SK-MEL-5 (cell line): ENCODE data around the gene ODR4. TPM values are rescaled to one million over a fixed set of nuclear protein-coding genes. Genes with fewer than 3 reads are reported as not detected.
"Not testable (repeated sequence)": the region's sequence is repeated elsewhere in the genome, so short reads cannot be mapped to it uniquely, and the experiment has no call there.

Source experiments
- DNase-seq: peaks from one replicate; pipeline ENCODE4 v3.0.0-alpha.2; 2016; ENCODE audit warnings: low read depth, low spot score
- in situ Hi-C: cut with HindIII; loops from 2 replicates; pipeline ENCODE4 v1.10.0; 2016; ENCODE audit warnings: low sequenced_read_pairs, high pct_unique_total_duplicates, low pct_unique_long_range_greater_than_20kb
- total RNA-seq: library from RNA; depleted of rRNA; stranded (reverse); fragments of >200 nt; shearing (Covaris generic); gene quantifications from 2 replicates; pipeline ENCODE4 v1.2.3, GENCODE V29; 2014

ODR4 gene
- total RNA-seq, 1 experiment from 2014 or later = 32.3 TPM

DNA sequence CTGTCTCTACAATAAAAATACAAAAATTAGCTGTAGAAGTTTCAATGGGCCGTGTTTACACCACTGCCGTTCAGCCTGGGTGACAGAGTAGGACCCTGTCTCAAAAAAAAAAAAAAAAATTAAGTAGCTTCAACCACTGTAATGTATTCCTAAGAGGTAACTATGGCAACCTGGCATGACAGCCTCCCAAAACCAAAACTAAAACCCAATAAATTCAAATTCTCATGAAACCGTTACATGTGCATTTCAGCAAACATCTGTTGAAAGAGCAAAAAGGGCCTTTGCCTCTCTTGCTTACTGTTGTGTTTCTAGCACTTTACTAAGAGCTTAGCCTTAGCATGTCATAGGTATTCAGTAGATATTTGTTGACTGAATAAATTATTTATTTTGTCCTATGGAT is 33.5 kb downstream of the ODR4 start:
- no peak for DNase-seq
- in situ Hi-C loops = loop anchor here (10.0 kb wide), 1 partner anchor 196 kb away; no protein-coding TSS in a partner anchor

DNA sequence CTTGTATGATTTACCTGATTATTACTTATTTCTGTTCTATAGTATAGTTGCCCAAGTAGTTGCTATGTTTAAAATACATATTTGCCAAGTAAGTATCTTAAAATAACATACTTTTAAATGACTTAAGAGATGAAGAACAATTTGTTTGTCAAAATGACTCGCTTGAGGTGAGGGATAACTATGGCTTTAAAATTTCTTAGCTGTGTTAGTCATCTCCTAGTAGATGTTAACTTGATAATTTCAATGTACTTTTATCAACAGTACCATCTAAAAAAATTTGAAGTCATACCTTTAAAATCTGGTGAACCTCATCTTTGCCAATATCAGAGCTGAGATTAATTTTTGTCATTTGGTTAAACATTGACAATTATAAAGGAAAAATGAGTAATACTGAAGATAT is 37.7 kb downstream of the ODR4 start:
- no peak for DNase-seq
- in situ Hi-C loops = no loop called here

DNA sequence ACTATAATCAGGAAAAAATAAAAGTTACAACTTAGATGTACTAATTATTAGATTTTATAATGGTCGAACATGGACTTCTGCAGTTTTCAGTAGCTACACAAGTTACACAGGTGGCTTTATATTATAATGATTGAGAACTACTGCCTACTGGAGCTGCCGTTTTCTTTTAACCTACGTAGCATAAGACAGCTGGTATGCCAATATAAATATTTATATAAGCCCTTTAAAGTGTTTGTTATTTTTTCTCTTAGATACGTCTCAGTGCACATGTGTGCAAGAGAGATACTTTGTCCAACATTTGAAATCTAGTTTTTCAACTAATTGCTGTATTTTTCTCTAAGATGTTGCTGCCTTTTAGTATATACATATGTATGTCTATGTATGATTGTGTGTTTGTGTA is 42.9 kb downstream of the ODR4 start:
- DNase-seq = no peak
- in situ Hi-C loops = no loop called here

DNA sequence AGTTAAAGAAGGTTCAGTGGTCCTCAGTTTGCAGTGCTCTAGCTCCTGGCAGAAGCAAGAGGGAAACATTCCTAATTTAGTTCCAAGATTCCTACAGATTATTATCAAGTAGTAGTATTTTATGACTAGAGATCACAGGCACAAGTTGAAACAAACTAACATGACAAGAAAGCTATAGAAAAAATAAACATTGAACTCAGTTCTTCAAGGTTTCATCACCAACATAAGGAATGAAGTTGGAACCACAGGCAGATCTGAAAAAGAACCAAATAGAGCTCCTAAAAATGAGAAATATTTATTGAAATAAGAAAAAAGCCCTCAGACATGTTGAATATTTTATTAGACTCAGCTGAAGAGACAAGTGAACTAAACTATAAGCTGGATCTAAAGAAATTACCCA is 44.7 kb downstream of the ODR4 start:
- DNase-seq = no peak
- in situ Hi-C loops = no loop called here

DNA sequence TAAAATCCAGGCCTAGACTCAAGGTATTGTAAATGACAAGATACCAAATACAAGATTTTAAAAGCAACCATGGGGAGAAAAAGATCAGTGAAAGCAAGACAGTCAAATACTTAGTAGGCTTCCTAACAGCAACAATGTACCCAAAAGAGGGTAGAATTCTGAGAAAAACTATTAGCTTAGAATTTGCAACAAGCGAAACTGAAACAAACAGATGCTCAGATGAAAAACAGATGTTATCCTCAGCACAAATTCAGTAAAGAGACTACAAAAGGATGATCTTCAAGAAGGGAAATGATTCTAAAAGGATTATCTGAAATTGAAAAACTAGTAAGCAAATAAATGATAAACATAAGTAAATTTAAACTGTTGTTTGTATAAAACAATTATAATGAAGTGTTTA is 45.3 kb downstream of the ODR4 start:
- DNase-seq = no peak
- in situ Hi-C loops = no loop called here

DNA sequence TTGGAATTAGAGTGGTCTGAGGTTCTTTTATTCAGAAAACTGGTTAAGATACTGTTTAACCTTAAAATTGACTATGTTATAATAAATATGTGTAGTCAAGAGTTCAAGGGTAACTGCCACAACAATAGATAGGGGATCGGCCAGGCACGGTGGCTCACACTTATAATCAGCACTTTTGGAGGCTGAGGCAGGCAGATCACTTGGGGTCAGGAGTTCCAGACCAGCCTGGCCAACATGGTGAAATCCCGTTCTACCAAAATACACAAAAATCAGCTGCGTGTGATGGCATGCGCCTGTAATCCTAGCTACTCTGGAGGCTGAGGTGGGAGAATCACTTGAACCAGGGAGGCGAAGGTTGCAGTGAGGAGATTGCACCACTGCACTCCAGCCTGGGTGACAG is 45.8 kb downstream of the ODR4 start:
- DNase-seq = no peak
- in situ Hi-C loops = no loop called here

DNA sequence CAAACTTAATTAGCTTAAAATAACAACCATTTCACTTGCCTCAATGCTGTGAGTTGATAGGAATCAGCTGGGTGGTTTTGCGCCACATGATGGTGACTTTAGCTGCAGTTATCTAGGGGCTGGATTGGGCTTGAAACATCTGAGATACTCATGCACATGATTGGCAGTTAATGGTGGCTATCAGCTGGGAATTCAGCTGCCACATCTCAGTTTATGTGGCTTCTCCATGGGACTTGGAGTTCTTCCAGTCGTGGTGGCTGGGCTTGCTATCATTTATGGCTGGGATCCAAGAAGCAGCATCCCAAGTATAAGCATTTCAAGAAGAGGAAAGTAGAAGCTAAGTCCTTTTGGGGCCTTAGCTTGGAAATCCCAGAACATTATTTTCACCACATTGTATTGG is 48.9 kb downstream of the ODR4 start:
- in situ Hi-C loops = no loop called here
- no peak for DNase-seq

DNA sequence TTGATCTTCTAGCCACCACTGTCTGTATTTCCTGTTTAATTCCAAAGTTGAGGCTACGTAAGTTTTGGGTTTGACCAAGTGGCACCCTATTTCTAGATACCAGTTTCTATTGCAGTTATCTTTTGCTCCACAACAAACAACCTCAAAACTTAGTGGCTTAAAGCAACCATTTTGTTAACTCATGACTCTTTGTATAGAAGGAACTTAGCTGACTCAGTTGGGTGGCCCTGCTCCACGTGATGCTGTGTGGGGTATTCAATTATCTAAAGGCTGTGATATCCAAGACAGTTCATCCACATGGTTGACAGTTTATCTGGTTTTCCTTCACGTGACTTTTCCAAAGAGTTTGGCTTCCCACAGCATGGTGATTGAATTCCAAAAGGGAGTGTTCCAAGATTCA is 50.5 kb downstream of the ODR4 start:
- in situ Hi-C loops = no loop called here

DNA sequence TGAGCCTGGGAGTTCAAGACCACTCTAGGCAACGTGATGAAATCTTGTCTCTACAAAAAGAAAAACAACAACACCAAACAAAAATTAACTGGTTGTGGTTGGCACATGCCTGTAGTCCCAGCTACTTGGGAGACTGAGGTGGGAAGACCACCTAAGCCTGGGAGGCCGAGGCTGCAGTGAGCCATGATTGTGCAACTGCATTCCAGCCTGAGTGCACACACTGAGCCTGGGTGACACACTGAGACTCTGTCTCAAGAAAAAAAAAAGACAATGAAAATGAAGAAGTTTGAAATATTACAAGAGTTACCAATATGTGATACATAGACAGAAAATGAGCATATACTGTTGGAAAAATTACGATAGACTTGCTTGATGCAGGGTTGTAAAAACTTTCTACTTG is 53.4 kb downstream of the ODR4 start:
- DNase-seq = no peak
- in situ Hi-C loops = no loop called here

More for the DNA sequence above, 50.5 kb downstream of the ODR4 start:
- DNase-seq = no peak

DNA sequence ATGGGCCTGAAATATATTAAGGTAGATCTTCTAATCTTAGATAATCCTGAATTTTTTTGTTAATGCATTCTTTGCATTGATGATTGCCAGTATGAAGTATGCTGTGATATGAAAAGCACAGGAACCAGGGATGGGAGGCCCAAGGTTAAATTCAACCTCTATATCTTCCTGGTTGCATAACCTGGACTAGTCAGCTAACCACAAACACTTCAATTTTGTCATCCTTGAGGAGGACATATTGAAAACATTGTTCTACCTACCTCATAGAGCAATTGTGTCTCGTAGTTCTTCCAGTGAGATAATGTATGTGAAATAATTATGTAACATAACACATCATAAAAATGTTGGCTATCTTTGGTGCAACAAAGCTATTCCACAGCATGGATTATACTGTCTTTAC is 59.7 kb downstream of the ODR4 start:
- in situ Hi-C loops = no loop called here
- DNase-seq = no peak

DNA sequence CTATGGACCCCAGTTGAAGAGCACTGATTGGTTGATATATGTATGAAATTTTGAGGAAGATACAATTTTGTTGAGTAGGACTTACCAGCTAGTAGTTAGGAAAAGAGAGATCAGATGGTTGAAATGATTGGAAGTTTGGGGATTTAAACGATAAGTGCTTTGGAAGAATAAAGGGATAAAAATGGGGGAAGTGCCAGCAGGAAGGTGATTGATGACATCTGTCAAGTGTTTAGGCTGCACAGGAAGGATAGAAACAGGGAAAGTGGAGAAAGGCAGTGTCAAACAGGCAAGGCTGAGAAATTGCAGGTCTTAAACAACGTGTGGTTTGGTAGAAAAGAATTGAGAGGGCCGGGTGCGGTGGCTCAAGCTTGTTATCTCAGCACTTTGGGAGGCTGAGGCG is 62.9 kb downstream of the ODR4 start:
- DNase-seq = no peak
- in situ Hi-C loops = no loop called here

DNA sequence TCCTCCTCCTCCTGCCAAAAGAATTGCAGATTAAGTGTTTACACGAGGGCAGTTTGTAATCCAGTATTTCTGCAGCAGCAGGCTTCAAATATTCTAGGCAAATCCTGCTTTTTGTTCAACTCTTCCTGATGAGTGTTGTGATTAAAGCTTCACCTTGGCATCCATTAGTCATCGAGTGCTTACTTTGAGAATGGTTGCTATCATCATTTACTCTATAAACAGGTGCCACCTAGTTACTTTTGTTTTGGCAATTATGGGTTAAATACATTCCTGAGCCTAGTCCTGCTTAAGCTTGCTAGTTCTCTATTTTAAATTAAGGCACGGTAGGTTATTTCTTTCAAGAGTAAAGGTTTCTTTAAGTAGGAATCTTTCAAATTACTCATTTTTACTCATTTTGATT is 64.9 kb downstream of the ODR4 start:
- DNase-seq = no peak
- in situ Hi-C loops = no loop called here

DNA sequence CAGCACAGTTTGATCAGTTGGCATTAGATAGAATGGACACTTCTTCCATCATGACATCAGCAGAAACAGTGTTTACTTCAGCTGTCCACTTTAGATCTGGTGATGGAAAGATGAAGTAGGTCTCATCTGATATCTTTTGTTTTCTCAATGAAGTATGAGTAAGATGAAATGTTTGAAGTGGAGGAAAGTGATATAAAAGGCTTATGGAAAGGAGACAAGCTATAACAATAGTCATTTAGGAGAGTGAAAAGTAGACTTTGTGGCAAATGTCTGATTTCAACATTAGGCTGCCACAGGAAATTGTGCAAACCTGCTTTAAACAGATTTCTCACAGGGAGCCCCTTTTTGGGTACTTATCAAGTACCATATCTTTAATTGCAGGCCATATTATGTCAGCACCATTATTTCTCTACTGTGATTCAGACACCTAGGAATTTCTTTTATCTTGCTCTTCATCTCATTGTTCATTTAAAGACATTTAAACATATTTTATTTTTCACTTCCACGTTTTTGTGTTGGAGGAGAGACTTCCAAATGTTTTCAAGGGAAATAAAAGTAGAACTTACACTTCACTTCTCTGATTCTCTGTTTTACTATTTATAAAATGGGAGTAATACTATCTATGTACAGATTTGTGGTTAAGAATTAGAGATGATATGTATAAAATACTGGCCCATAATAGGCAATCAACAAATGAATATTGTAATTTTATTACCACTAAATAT is 67.2 kb downstream of the ODR4 start:
- DNase-seq = no peak
- in situ Hi-C loops = no loop called here

DNA sequence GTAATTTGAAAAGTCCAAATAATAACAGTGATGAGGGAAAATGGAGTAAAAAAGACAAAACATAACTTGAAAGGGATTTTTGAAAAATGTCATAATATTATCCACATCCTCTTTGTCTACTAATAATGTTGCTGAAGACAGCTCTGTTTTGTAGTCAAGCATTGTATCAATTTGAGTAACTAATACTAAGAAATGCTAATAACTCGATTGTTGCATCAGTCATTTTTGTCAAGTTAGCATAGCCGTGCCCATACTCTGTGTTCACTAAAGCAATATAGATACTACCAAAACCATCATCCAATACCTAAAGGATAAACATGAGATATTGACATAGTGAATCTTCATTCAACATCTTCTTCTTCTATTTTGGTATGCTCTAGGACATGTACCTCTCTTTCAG is 68.0 kb downstream of the ODR4 start:
- no peak for DNase-seq
- in situ Hi-C loops = no loop called here

DNA sequence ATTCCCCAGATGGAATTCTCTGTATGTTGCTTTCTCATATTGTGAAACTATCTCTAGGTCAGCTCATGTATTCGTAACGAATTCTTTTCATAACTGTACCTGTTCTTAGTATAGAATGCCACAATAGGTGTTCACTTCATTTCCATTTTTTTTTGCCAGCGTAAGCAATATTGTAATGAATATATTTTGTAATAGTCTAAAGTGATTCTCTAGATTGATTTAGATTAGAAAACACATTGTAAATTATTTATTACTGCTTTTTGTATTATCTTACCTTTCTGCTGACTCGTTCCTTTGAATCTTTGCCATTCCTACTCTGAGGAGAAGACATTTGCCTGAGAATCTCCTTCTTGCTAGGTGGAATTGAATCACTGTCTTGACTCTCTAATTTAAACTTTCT is 70.5 kb downstream of the ODR4 start:
- no peak for DNase-seq
- in situ Hi-C loops = no loop called here

DNA sequence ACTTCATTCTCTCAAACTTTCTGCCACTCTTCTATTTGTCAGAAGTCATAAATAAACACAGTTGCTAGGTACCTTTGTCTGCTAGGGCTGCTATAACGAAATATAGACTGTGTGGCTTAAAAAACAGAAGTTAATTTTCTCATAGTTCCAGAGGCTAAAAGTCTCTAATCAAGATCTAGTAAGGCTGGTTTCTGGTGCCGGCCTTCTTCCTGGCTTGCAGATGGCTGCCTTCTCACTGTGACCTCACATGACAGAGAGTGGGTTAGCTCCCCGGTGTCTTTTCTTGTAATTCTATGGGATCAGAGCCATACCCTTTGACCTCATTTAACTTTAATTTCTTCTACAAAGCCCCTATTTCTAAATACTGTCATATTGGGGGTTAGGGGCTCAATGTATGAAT is 79.3 kb downstream of the ODR4 start:
- in situ Hi-C loops = no loop called here
- DNase-seq = no peak

DNA sequence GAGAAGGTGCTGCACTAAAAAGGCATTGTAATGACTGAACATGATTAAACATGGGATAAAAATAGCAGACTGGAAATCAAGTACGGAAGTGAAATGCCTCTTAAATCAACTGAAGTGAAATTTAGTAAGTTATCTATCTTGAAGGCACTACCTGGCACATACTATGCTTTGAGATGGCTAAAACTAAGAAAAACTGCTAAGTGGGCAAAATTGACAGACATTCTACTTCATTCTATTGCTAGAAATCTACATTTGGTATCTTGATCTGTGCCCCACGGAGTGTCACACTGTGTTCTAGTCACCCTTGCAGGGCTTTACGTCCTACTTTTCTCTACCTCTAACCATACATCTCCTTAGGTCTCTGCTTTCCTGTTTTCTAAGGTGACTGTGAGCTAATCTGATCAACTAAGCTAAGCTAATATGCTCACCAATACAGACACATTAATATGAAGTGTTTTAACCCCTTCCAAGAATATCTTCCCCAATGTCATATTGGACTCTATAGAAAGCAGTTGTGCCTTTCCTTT is 81.2 kb downstream of the ODR4 start:
- in situ Hi-C loops = no loop called here
- DNase-seq = no peak

DNA sequence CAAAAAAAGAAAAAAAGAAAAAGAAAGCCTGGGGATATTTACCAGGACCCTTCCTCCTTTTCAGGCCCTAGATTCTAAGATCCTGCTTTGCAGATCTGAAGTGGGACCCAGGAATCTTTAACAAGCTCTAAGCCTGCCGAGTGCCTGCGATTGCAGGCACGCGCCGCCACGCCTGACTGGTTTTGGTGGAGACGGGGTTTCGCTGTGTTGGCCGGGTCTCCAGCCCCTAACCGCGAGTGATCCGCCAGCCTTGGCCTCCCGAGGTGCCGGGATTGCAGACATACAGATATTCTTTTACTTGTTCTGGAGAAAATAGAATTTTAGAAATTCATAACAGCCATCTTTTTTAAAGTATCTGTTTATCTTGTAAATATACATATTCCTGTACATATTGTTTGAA is 83.5 kb downstream of the ODR4 start:
- in situ Hi-C loops, DNase-seq: not testable (repeated sequence)

DNA sequence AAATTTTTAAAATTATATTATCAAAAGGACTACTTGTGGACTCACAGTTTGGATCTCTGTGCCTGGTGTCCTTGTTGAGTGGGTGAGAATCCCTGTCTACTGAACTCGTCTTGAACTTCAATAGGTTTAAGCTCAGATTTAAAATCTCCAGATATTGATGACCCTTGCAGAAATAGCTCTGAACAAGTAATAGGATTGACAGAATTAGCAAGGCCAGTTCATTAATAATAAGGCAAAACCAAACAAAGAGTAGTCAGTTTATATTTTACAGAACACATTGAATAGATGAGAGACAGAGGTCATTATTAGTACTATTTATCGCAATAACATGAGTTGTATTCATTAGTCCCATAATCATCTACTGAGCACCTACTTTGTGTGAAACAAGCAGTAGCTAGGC is 85.4 kb downstream of the ODR4 start, which contains the start of gene PDC:
Gene PDC (minus strand): TSS at position 101 of the 400 bp plus-strand sequence. CDS start 11,655 bp downstream, outside the sequence.
- in situ Hi-C loops = no loop called here
- no peak for DNase-seq
